Tibial nerve (tissue), 4 donors: ENCODE results near the gene MTURN. TPM values are rescaled to one million over a fixed set of nuclear protein-coding genes. Genes with fewer than 3 reads are reported as not detected.
A peak's percentile ranks its signal among the peaks of the same experiment; 100 is the strongest.

Experiments
- DNase-seq, 2 donors: peaks; one replicate each; pipeline ENCODE4 v3.0.0-alpha.2; 2019; ENCODE audit warnings: low spot score in 2 of 2
- H3K27ac ChIP-seq, 4 donors: fragments of 200-600 bp; sonication (generic) in 3 of 4; one replicate each; pipeline ENCODE4 v1.5.1; 2017 to 2019; ENCODE audit warnings: mild to moderate bottlenecking in 1 of 4
- H3K27me3 ChIP-seq, 2 donors: fragments of 200-600 bp; sonication (generic) in 1 of 2; one replicate each; pipeline versions ENCODE4 v1.5.1 to v1.6.0; 2017 to 2019
- H3K36me3 ChIP-seq, 3 donors: fragments of 200-600 bp; sonication (generic); one replicate each; pipeline ENCODE4 v1.5.1; 2018 to 2019
- H3K4me1 ChIP-seq, 4 donors: fragments of 200-600 bp; sonication (generic) in 3 of 4; one replicate each; pipeline ENCODE4 v1.5.1; 2017 to 2019
- H3K4me3 ChIP-seq, 4 donors: fragments of 200-600 bp; sonication (generic) in 3 of 4; one replicate each; pipeline ENCODE4 v1.5.1; 2017 to 2019; ENCODE audit warnings: mild to moderate bottlenecking in 1 of 4, moderate library complexity in 1 of 4
- H3K9me3 ChIP-seq, 4 donors: fragments of 200-600 bp; sonication (generic) in 3 of 4; one replicate each; pipeline ENCODE4 v1.5.1; 2017 to 2019
- CTCF ChIP-seq, 5 experiments: fragments of 200-600 bp in 3 of 5; fragments of 450-650 bp in 2 of 5; sonication (generic) in 3 of 5; IDR thresholded peaks; one replicate each; pipeline ENCODE4 v1.5.1; 2016 to 2019; ENCODE audit warnings: antibody characterized with exemption in 5 of 5, mild to moderate bottlenecking in 3 of 5, moderate library complexity in 2 of 5
- EP300 ChIP-seq, 2 donors: sonication (generic); formaldehyde crosslinking; IDR thresholded peaks; one replicate each; pipeline ENCODE4 v1.6.1; 2017; ENCODE audit warnings: antibody characterized with exemption in 2 of 2, mild to moderate bottlenecking in 1 of 2
- POLR2A ChIP-seq, 2 donors: fragments of 450-650 bp; IDR thresholded peaks; one replicate each; pipeline ENCODE4 v1.6.1; 2017; ENCODE audit warnings: antibody characterized with exemption in 2 of 2, mild to moderate bottlenecking in 2 of 2, moderate library complexity in 2 of 2
- WGBS, 2 donors: methylation state at CpG; one replicate each; pipeline ENCODE4 v1.1.5; 2018; 5-methylcytosine and 5-hydroxymethylcytosine counted together
- total RNA-seq, 4 donors: library from RNA; depleted of rRNA; stranded (reverse); fragments of >200 nt; gene quantifications; one replicate each; pipeline ENCODE4 v1.1.0, GENCODE V29; 2016

Gene MTURN
- total RNA-seq, 4 donors from 2014 or later, result 156 to 246 (median 186) TPM

GRCh38 chr7:30162133-30162532 lies 27.3 kb downstream of the MTURN start:
- TF ChIP-seq EP300 (IDR thresholded peaks at IDR 0.05), result no peak
- no peak for TF ChIP-seq POLR2A (IDR thresholded peaks at IDR 0.05)
- TF ChIP-seq CTCF (IDR thresholded peaks at IDR 0.05), result no peak
- Histone ChIP-seq H3K9me3 (no peaks in the 10 kb centered on the region), H3K4me1 (peaks cover 0 to 70% (median 26%) of the 10 kb centered on the region in 4 donors), H3K27ac (peak overlapping the region in 3 of 4 donors; percentile 24 to 94 (median 87)), H3K36me3 (peaks cover 0 to 36% (median 0%) of the 10 kb centered on the region in 3 donors), H3K4me3 (no peak overlapping the region), H3K27me3 (no peaks in the 10 kb centered on the region)
- DNase-seq, result no peak
- WGBS, 2 donors, result 47 to 53% methylated on average over 3 of the region's 3 CpGs

- no peak for DNase-seq
- peaks cover 0 to 71% (median 27%) of the 10 kb centered on the region in 4 donors for H3K4me1 ChIP-seq
- H3K27me3 ChIP-seq, result no peaks in the 10 kb centered on the region
- no peak overlapping the region for H3K4me3 ChIP-seq
- WGBS, 2 donors, result 31 to 35% methylated on average over 5 of the region's 5 CpGs
- H3K9me3 ChIP-seq, result no peaks in the 10 kb centered on the region
- TF ChIP-seq POLR2A (IDR thresholded peaks at IDR 0.05), result no peak
- peak in 1 of 2 donors; percentile 9 for TF ChIP-seq EP300 (IDR thresholded peaks at IDR 0.05)
- H3K27ac ChIP-seq, result peak overlapping the region in 3 of 4 donors; percentile 74 to 94 (median 87)
- peaks cover 0 to 31% (median 0%) of the 10 kb centered on the region in 3 donors for H3K36me3 ChIP-seq
Observed at GRCh38 chr7:30162622-30163124, 27.9 kb downstream of the MTURN start.

- Histone ChIP-seq H3K36me3 (peaks cover 0 to 28% (median 0%) of the 10 kb centered on the region in 3 donors), H3K9me3 (no peaks in the 10 kb centered on the region), H3K27me3 (no peaks in the 10 kb centered on the region), H3K4me1 (peaks cover 0 to 78% (median 30%) of the 10 kb centered on the region in 4 donors), H3K27ac (peak overlapping the region; percentile 32 to 94 (median 80)), H3K4me3 (no peak overlapping the region)
- DNase-seq, result no peak
- 26 to 27% methylated on average over 13 of the region's 13 CpGs for WGBS, 2 donors
- no peak for TF ChIP-seq CTCF (IDR thresholded peaks at IDR 0.05)
- no peak for TF ChIP-seq POLR2A (IDR thresholded peaks at IDR 0.05)
- peak in 1 of 2 donors; percentile 24 for TF ChIP-seq EP300 (IDR thresholded peaks at IDR 0.05)
Observed at GRCh38 chr7:30163231-30163894, 28.6 kb downstream of the MTURN start.

GRCh38 chr7:30164567-30164966 lies 29.8 kb downstream of the MTURN start:
- Histone ChIP-seq H3K27ac (peak overlapping the region in 3 of 4 donors; percentile 74 to 94 (median 87)), H3K36me3 (peaks cover 0 to 17% (median 0%) of the 10 kb centered on the region in 3 donors), H3K9me3 (no peaks in the 10 kb centered on the region), H3K4me3 (no peak overlapping the region), H3K27me3 (no peaks in the 10 kb centered on the region), H3K4me1 (peaks cover 0 to 82% (median 40%) of the 10 kb centered on the region in 4 donors)
- no peak for DNase-seq
- TF ChIP-seq CTCF (IDR thresholded peaks at IDR 0.05) (peak; percentile 42 to 58 (median 54)), EP300 (IDR thresholded peaks at IDR 0.05) (peak in 1 of 2 donors; percentile 37), POLR2A (IDR thresholded peaks at IDR 0.05) (no peak)
- 56 to 58% methylated on average over 6 of the region's 6 CpGs for WGBS, 2 donors

GRCh38 chr7:30165590-30165989 lies 30.8 kb downstream of the MTURN start:
- no peak for TF ChIP-seq CTCF (IDR thresholded peaks at IDR 0.05)
- no peak for TF ChIP-seq EP300 (IDR thresholded peaks at IDR 0.05)
- no peak for TF ChIP-seq POLR2A (IDR thresholded peaks at IDR 0.05)
- Histone ChIP-seq H3K4me1 (peaks cover 0 to 84% (median 45%) of the 10 kb centered on the region in 4 donors), H3K4me3 (no peak overlapping the region), H3K9me3 (no peaks in the 10 kb centered on the region), H3K27ac (peak overlapping the region in 2 of 4 donors; percentile 87 to 94), H3K27me3 (no peaks in the 10 kb centered on the region), H3K36me3 (peaks cover 0 to 7% (median 0%) of the 10 kb centered on the region in 3 donors)
- 80 to 90% methylated on average over 3 of the region's 3 CpGs for WGBS, 2 donors
- DNase-seq, result no peak
